IMR-90 (cell line): ENCODE results near the gene IFNLR1. TPM values are rescaled to one million over a fixed set of nuclear protein-coding genes. Genes with fewer than 3 reads are reported as not detected.

Experiments
- ATAC-seq: fragments of 200-7000 bp; cut with Tn5 transposase; 2 replicates; pipeline ENCODE4 v1.9.1; 2020; ENCODE audit warnings: low read depth, mild to moderate bottlenecking, moderate library complexity
- BruUV-seq: library from RNA; stranded (reverse); fragments of 400-500 nt; replicated peaks from 2 replicates; lab custom pipeline; 2021; lab: Mats Ljungman, UMichigan
- CTCF ChIA-PET: fragments of 300-600 bp; formaldehyde crosslinking; extraction: SDS; loops from one replicate; lab custom pipeline; 2021; ENCODE audit warnings: antibody characterized with exemption; lab: Yijun Ruan, JAX
- POLR2A ChIA-PET: fragments of 300-600 bp; sonication (Branson Sonifier 250); formaldehyde crosslinking; loops from one replicate; lab custom pipeline; 2022; ENCODE audit warnings: antibody characterized with exemption; ENCODE audit not compliant: unreplicated experiment; lab: Charles Lee
- DNase-seq: peaks from one replicate; pipeline ENCODE4 v3.0.0; 2013
- H2AFZ ChIP-seq: replicated peaks from 2 replicates; pipeline ENCODE3; 2013; ENCODE audit warnings: low read length, mild to moderate bottlenecking; ENCODE audit not compliant: poor library complexity
- H2AK5ac ChIP-seq: 2 replicates; pipeline ENCODE4 v1.6.1; 2013; ENCODE audit warnings: low read depth, low read length, inconsistent platforms
- H2AK9ac ChIP-seq: replicated peaks from 2 replicates; pipeline ENCODE3; 2013; ENCODE audit warnings: mild to moderate bottlenecking, low read depth, low read length, moderate library complexity; ENCODE audit not compliant: poor library complexity
- H2BK120ac ChIP-seq: 2 replicates; pipeline ENCODE4 v1.6.1; 2013; ENCODE audit warnings: low read depth, low read length, inconsistent platforms
- H2BK15ac ChIP-seq: 3 replicates; pipeline ENCODE4 v1.6.1; 2013; ENCODE audit warnings: low read depth, low read length, inconsistent platforms
- H2BK20ac ChIP-seq: 2 replicates; pipeline ENCODE4 v1.6.1; 2013; ENCODE audit warnings: low read depth, mild to moderate bottlenecking, inconsistent platforms, low read length, moderate library complexity
- H2BK5ac ChIP-seq: 2 replicates; pipeline ENCODE4 v1.6.1; 2013; ENCODE audit warnings: mild to moderate bottlenecking, low read depth, low read length, inconsistent platforms; ENCODE audit not compliant: poor library complexity, severe bottlenecking
- H3K14ac ChIP-seq: replicated peaks from 2 replicates; pipeline ENCODE4 v1.6.1; 2013; ENCODE audit warnings: low read depth, low read length, inconsistent platforms
- H3K18ac ChIP-seq: 2 replicates; pipeline ENCODE4 v1.6.1; 2013; ENCODE audit warnings: low read depth, low read length, control low read depth
- H3K23ac ChIP-seq: 2 replicates; pipeline ENCODE4 v1.6.1; 2013; ENCODE audit warnings: low read depth, low read length, inconsistent platforms
- H3K27ac ChIP-seq: 2 replicates; pipeline ENCODE4 v1.5.1; 2013; ENCODE audit warnings: mild to moderate bottlenecking, control low read depth, low read length; ENCODE audit not compliant: insufficient read depth
- H3K27me3 ChIP-seq: 2 replicates; pipeline ENCODE4 v1.6.1; 2013; ENCODE audit warnings: low read length; ENCODE audit not compliant: control insufficient read depth, insufficient read depth
- H3K36me3 ChIP-seq: 2 replicates; pipeline ENCODE4 v1.6.1; 2013; ENCODE audit warnings: low read length, mixed read lengths; ENCODE audit not compliant: control insufficient read depth, insufficient read depth
- H3K4ac ChIP-seq: 2 replicates; pipeline ENCODE4 v1.6.1; 2013; ENCODE audit warnings: low read depth, low read length, inconsistent platforms
- H3K4me1 ChIP-seq: 2 replicates; pipeline ENCODE4 v1.6.1; 2013; ENCODE audit warnings: low read length, mixed read lengths; ENCODE audit not compliant: control insufficient read depth, insufficient read depth
- H3K4me2 ChIP-seq: 2 replicates; pipeline ENCODE4 v1.6.1; 2013; ENCODE audit warnings: low read depth, mild to moderate bottlenecking, control low read depth, low read length, moderate library complexity
- H3K4me3 ChIP-seq: 2 replicates; pipeline ENCODE4 v1.5.1; 2013; ENCODE audit warnings: low read depth, mild to moderate bottlenecking, control low read depth, low read length, moderate library complexity; ENCODE audit not compliant: insufficient read depth
- H3K56ac ChIP-seq: 2 replicates; pipeline ENCODE4 v1.6.1; 2013; ENCODE audit warnings: low read length, inconsistent platforms; ENCODE audit not compliant: insufficient read depth; ENCODE audit errors: extremely low read depth
- H3K79me1 ChIP-seq, 2 experiments: 2 replicates each; pipeline ENCODE4 v1.6.1; 2013; ENCODE audit warnings: low read length in 2 of 2, inconsistent platforms in 1 of 2, low read depth in 1 of 2
- H3K9ac ChIP-seq: 2 replicates; pipeline ENCODE4 v1.6.1; 2013; ENCODE audit warnings: low read depth, low read length, control low read depth
- H3K9me1 ChIP-seq: 2 replicates; pipeline ENCODE4 v1.6.1; 2013; ENCODE audit warnings: low read length, inconsistent platforms; ENCODE audit not compliant: insufficient read depth
- H3K9me3 ChIP-seq: 2 replicates; pipeline ENCODE4 v1.6.1; 2013; ENCODE audit warnings: low read length; ENCODE audit not compliant: control insufficient read depth, insufficient read depth
- H4K20me1 ChIP-seq: 2 replicates; pipeline ENCODE4 v1.6.1; 2013; ENCODE audit warnings: low read length, inconsistent platforms; ENCODE audit not compliant: insufficient read depth
- H4K5ac ChIP-seq: 2 replicates; pipeline ENCODE4 v1.6.1; 2013; ENCODE audit warnings: mild to moderate bottlenecking, low read depth, low read length, control low read depth
- H4K8ac ChIP-seq, 2 experiments: 2 replicates each; pipeline ENCODE4 v1.6.1; 2013; ENCODE audit warnings: low read depth in 2 of 2, low read length in 2 of 2, control low read depth in 1 of 2, inconsistent platforms in 1 of 2
- H4K91ac ChIP-seq: 2 replicates; pipeline ENCODE4 v1.6.1; 2013; ENCODE audit warnings: low read depth, low read length, inconsistent platforms; ENCODE audit not compliant: insufficient read depth
- BHLHE40 ChIP-seq: fragments of 150-350 bp; IDR thresholded peaks from 2 replicates; pipeline ENCODE4 v1.6.1; 2016; ENCODE audit warnings: mild to moderate bottlenecking, low read depth, low read length
- CEBPB ChIP-seq: IDR thresholded peaks from 2 replicates; pipeline ENCODE4 v1.6.1; 2012; ENCODE audit warnings: low read depth, low read length, improper control_type of control experiment
- CHD1 ChIP-seq: IDR thresholded peaks from 2 replicates; pipeline ENCODE4 v1.6.1; 2012; ENCODE audit warnings: low read depth, low read length, improper control_type of control experiment
- CTCF ChIP-seq: conservative IDR thresholded peaks from 2 replicates; pipeline ENCODE4 v1.5.1; 2012; ENCODE audit warnings: mild to moderate bottlenecking, low read depth, low read length, improper control_type of control experiment
- ELK1 ChIP-seq: fragments of 150-350 bp; IDR thresholded peaks from 2 replicates; pipeline ENCODE4 v1.6.1; 2016; ENCODE audit warnings: low read depth, mild to moderate bottlenecking, low read length, moderate library complexity, borderline replicate concordance
- FOS ChIP-seq: fragments of 150-350 bp; IDR thresholded peaks from 2 replicates; pipeline ENCODE4 v1.6.1; 2016; ENCODE audit warnings: low read depth, low read length
- MXI1 ChIP-seq: IDR thresholded peaks from 2 replicates; pipeline ENCODE4 v1.6.1; 2012; ENCODE audit warnings: low read depth, mild to moderate bottlenecking, low read length, moderate library complexity, borderline replicate concordance
- NFE2L2 ChIP-seq: fragments of 150-350 bp; IDR thresholded peaks from 2 replicates; pipeline ENCODE4 v1.6.1; 2016; ENCODE audit warnings: low read depth, mild to moderate bottlenecking, low read length
- POLR2A ChIP-seq: IDR thresholded peaks from 2 replicates; pipeline ENCODE4 v1.6.1; 2012; ENCODE audit warnings: mild to moderate bottlenecking, low read depth, low read length
- RAD21 ChIP-seq: IDR thresholded peaks from 2 replicates; pipeline ENCODE4 v1.6.1; 2012; ENCODE audit warnings: low read length, improper control_type of control experiment
- RFX5 ChIP-seq: IDR thresholded peaks from 2 replicates; pipeline ENCODE4 v1.8.0; 2012; ENCODE audit warnings: low read depth, mild to moderate bottlenecking, low read length, moderate library complexity
- SMC3 ChIP-seq: fragments of 150-350 bp; IDR thresholded peaks from 2 replicates; pipeline ENCODE4 v1.6.1; 2016; ENCODE audit warnings: low read depth, mild to moderate bottlenecking, antibody characterized with exemption, low read length, moderate library complexity
- USF2 ChIP-seq: fragments of 150-350 bp; IDR thresholded peaks from 2 replicates; pipeline ENCODE4 v1.6.1; 2017; ENCODE audit warnings: mild to moderate bottlenecking, antibody characterized with exemption, low read length, low read depth
- WGBS, 2 experiments: methylation state at CpG; one replicate each; pipeline versions ENCODE4 v1.1.5 to v1.1.7; 2013; ENCODE audit warnings: missing lambda C conversion rate in 2 of 2; ENCODE audit not compliant: insufficient read length in 1 of 2; ENCODE audit errors: extremely low coverage in 2 of 2; 5-methylcytosine and 5-hydroxymethylcytosine counted together
- dilution Hi-C: fragments of 300-500 bp; cut with HindIII; formaldehyde crosslinking; loops from one replicate; pipeline ENCODE4 v1.14.3; 2018; ENCODE audit warnings: low sequenced_read_pairs; ENCODE audit not compliant: unreplicated experiment
- in situ Hi-C: fragments of 300-500 bp; cut with MboI; formaldehyde crosslinking; loops from 3 replicates; pipeline ENCODE4 v1.14.3; 2019; ENCODE audit warnings: low sequenced_read_pairs, inconsistent platforms, mixed read lengths
- intact Hi-C: fragments of 100-400 bp; cut with micrococcal nuclease; formaldehyde crosslinking; loops from 2 replicates; pipeline ENCODE4 v1.10.0; 2022
- polyA plus RNA-seq, 3 experiments: library from polyadenylated mRNA; depleted of rRNA; stranded (reverse); fragments of >200 nt; gene quantifications; 2 replicates each; pipeline ENCODE4 v1.2.3, GENCODE V29; 2012; ENCODE audit warnings: low replicate concordance in 1 of 3
- total RNA-seq: library from RNA; depleted of rRNA; stranded (reverse); fragments of >200 nt; gene quantifications from 2 replicates; pipeline ENCODE4 v1.2.3, GENCODE V29; 2012

Gene IFNLR1
- total and polyA plus RNA-seq, 2 of the 4 experiments (the other 2 are of a cell fraction): not detected

GRCh38 chr1:24162201-24162600 is 24.9 kb downstream of the IFNLR1 start:
- no peak overlapping the region for H3K4me2 ChIP-seq
- no peak overlapping the region for H4K91ac ChIP-seq
- H3K9me1 ChIP-seq: no peaks in the 10 kb centered on the region; the same call in 1 of the 2 replicates
- CTCF ChIA-PET: no interaction called here
- no peak for DNase-seq
- H2BK5ac ChIP-seq: no peak overlapping the region
- H3K27ac ChIP-seq: no peak overlapping the region
- H3K79me1 ChIP-seq: no peaks in the 10 kb centered on the region
- no peak for ATAC-seq
- dilution Hi-C loops (no loop called here), in situ Hi-C loops (no loop called here), intact Hi-C loops (no loop called here)
- H3K56ac ChIP-seq: no peak overlapping the region
- peaks cover 73% of the 10 kb centered on the region for H3K27me3 ChIP-seq
- H4K8ac ChIP-seq: no peak overlapping the region
- no peaks in the 10 kb centered on the region for H3K36me3 ChIP-seq
- no peak overlapping the region for H3K18ac ChIP-seq
- 0 out of 2 replicates have a peak, but pooled peaks cover 2% of the 10 kb centered on the region for H3K9me3 ChIP-seq
- H3K4me3 ChIP-seq: no peak overlapping the region
- H2AFZ ChIP-seq: no peak overlapping the region
- H2BK120ac ChIP-seq: no peak overlapping the region
- no peak overlapping the region for H3K23ac ChIP-seq
- no peaks in the 10 kb centered on the region for H4K20me1 ChIP-seq
- no peak overlapping the region for H4K5ac ChIP-seq
- no peak overlapping the region for H2AK9ac ChIP-seq
- H2BK20ac ChIP-seq: no peak overlapping the region
- no peak overlapping the region for H3K14ac ChIP-seq
- POLR2A ChIA-PET: no interaction called here
- H2AK5ac ChIP-seq: no peak overlapping the region
- H3K9ac ChIP-seq: no peak overlapping the region
- no peaks in the 10 kb centered on the region for H3K4me1 ChIP-seq
- no CpG with 5 or more reads among the region's 5 CpGs for WGBS, 2 experiments
- no TSS peak for BruUV-seq
- no peak overlapping the region for H3K4ac ChIP-seq
- H2BK15ac ChIP-seq: no peak overlapping the region
- TF ChIP-seq MXI1 (no peak), CEBPB (no peak), SMC3 (no peak), POLR2A (no peak), RFX5 (no peak), ELK1 (no peak), NFE2L2 (no peak), USF2 (no peak), BHLHE40 (no peak), RAD21 (no peak), CTCF (no peak), FOS (no peak), CHD1 (no peak)
